Endothelial cell of umbilical vein (primary cell): ENCODE data around the gene R3HDML. TPM values are rescaled to one million over a fixed set of nuclear protein-coding genes. Genes with fewer than 3 reads are reported as not detected.

Experiments
- BruUV-seq: library from RNA; stranded (reverse); fragments of 400-500 nt; replicated peaks from 2 replicates; lab custom pipeline; 2021; lab: Mats Ljungman, UMichigan
- CTCF ChIA-PET: fragments of 300-600, 350-600 bp; sonication (Branson Sonifier 250); formaldehyde crosslinking; loops from one replicate; lab custom pipeline; 2021; ENCODE audit warnings: antibody characterized with exemption, inconsistent platforms; lab: Charles Lee
- POLR2A ChIA-PET: fragments of 300-600, 350-600 bp; sonication (Branson Sonifier 250); formaldehyde crosslinking; loops from one replicate; lab custom pipeline; 2021; ENCODE audit warnings: antibody characterized with exemption, inconsistent platforms; lab: Charles Lee
- DNase-seq: peaks from one replicate; pipeline ENCODE4 v3.0.0-alpha.2; 2011; ENCODE audit warnings: low read depth, low spot score
- FAIRE-seq: peaks from 2 replicates; lab custom pipeline; 2011; peaks lifted over from hg19 to GRCh38; lab: Jason Lieb, UNC
- H2AFZ ChIP-seq: 2 replicates; pipeline ENCODE4 v1.6.0; 2012; ENCODE audit warnings: low read depth, low read length, control low read depth, inconsistent platforms
- H3K27ac ChIP-seq: 2 replicates; pipeline ENCODE4 v1.5.1; 2011; ENCODE audit warnings: low read depth, mild to moderate bottlenecking, control low read depth, low read length, moderate library complexity; ENCODE audit not compliant: insufficient read depth
- H3K27me3 ChIP-seq, 2 experiments: 2 replicates each; pipeline versions ENCODE4 v1.6.0 to v1.6.1; 2011; ENCODE audit warnings: low read length in 2 of 2, mixed read lengths in 1 of 2; ENCODE audit not compliant: control insufficient read depth in 2 of 2, insufficient read depth in 2 of 2
- H3K36me3 ChIP-seq, 2 experiments: 2 replicates in 1 of 2; 3 replicates in 1 of 2; pipeline ENCODE4 v1.5.1; 2011; ENCODE audit warnings: low read length in 2 of 2, mild to moderate bottlenecking in 1 of 2, moderate library complexity in 1 of 2; ENCODE audit not compliant: control insufficient read depth in 2 of 2, insufficient read depth in 2 of 2; ENCODE audit errors: extremely low read depth in 1 of 2
- H3K4me1 ChIP-seq: 3 replicates; pipeline ENCODE4 v1.5.1; 2011; ENCODE audit warnings: mild to moderate bottlenecking, low read length; ENCODE audit not compliant: control insufficient read depth, insufficient read depth; ENCODE audit errors: extremely low read depth
- H3K4me2 ChIP-seq: 2 replicates; pipeline ENCODE4 v1.6.1; 2011; ENCODE audit warnings: low read length, control low read depth, mixed read lengths; ENCODE audit not compliant: insufficient read depth
- H3K4me3 ChIP-seq, 3 experiments: fragments of 200-600 bp in 1 of 3; sonication (generic), shearing (Covaris generic) in 1 of 3; replicated peaks in 1 of 3; 2 replicates each; pipeline ENCODE4 v1.5.1; 2011 to 2016; ENCODE audit warnings: control low read depth in 3 of 3, low read length in 3 of 3, mild to moderate bottlenecking in 2 of 3, inconsistent platforms in 1 of 3, low read depth in 1 of 3, moderate library complexity in 1 of 3; ENCODE audit not compliant: insufficient read depth in 1 of 3
- H3K79me2 ChIP-seq: 2 replicates; pipeline ENCODE4 v1.6.0; 2012; ENCODE audit warnings: low read length, inconsistent platforms; ENCODE audit not compliant: control insufficient read depth, insufficient read depth
- H3K9ac ChIP-seq: replicated peaks from 2 replicates; pipeline ENCODE3; 2011; ENCODE audit warnings: low read length, control low read depth; ENCODE audit not compliant: insufficient read depth; ENCODE audit errors: extremely low read depth
- H3K9me1 ChIP-seq: replicated peaks from 3 replicates; pipeline ENCODE4 v1.6.0; 2011; ENCODE audit warnings: mild to moderate bottlenecking, low read length; ENCODE audit not compliant: control insufficient read depth, insufficient read depth; ENCODE audit errors: extremely low read depth
- H3K9me3 ChIP-seq: replicated peaks from 2 replicates; pipeline ENCODE4 v1.5.1; 2012; ENCODE audit warnings: low read length, inconsistent platforms; ENCODE audit not compliant: control insufficient read depth, insufficient read depth
- H4K20me1 ChIP-seq: replicated peaks from 2 replicates; pipeline ENCODE3; 2011; ENCODE audit warnings: mild to moderate bottlenecking, low read length; ENCODE audit not compliant: control insufficient read depth, insufficient read depth; ENCODE audit errors: extremely low read depth
- CTCF ChIP-seq, 2 donors: IDR thresholded peaks; 1 replicate in 1 of 2; 2 replicates in 1 of 2; pipeline ENCODE4 v1.5.1; 2011; ENCODE audit warnings: low read length in 2 of 2, mild to moderate bottlenecking in 2 of 2, moderate library complexity in 2 of 2, control low read depth in 1 of 2, inconsistent platforms in 1 of 2, low read depth in 1 of 2; ENCODE audit not compliant: insufficient read depth in 1 of 2; ENCODE audit errors: extremely low read depth in 1 of 2
- EZH2 ChIP-seq: IDR thresholded peaks from 2 replicates; pipeline ENCODE4 v1.6.1; 2012; ENCODE audit warnings: borderline replicate concordance, low read depth, mild to moderate bottlenecking, moderate library complexity, low read length, inconsistent platforms; ENCODE audit not compliant: severe bottlenecking
- FOS ChIP-seq: IDR thresholded peaks from 2 replicates; pipeline ENCODE4 v1.6.1; 2011; ENCODE audit warnings: mild to moderate bottlenecking, low read length, moderate library complexity, borderline replicate concordance; ENCODE audit not compliant: insufficient read depth
- GATA2 ChIP-seq: IDR thresholded peaks from 2 replicates; pipeline ENCODE4 v1.7.0; 2011; ENCODE audit warnings: low read depth, mild to moderate bottlenecking, moderate library complexity, mixed read lengths, low read length; ENCODE audit not compliant: insufficient read length, insufficient read depth
- JUN ChIP-seq: IDR thresholded peaks from 2 replicates; pipeline ENCODE4 v1.6.1; 2011; ENCODE audit warnings: borderline replicate concordance, low read depth; ENCODE audit not compliant: insufficient read length, insufficient read depth
- MYC ChIP-seq: IDR thresholded peaks from one replicate; pipeline ENCODE4 v1.6.1; 2011; ENCODE audit warnings: mild to moderate bottlenecking, low read depth, low read length
- POLR2A ChIP-seq: IDR thresholded peaks from 2 replicates; pipeline ENCODE4 v1.6.1; 2012; ENCODE audit warnings: low read depth, mild to moderate bottlenecking, control low read depth, low read length
- POLR2AphosphoS5 ChIP-seq: IDR thresholded peaks from 2 replicates; pipeline ENCODE4 v1.6.1; 2012; ENCODE audit warnings: low read depth, mild to moderate bottlenecking, control low read depth, low read length, moderate library complexity; ENCODE audit not compliant: insufficient read depth
- dilution Hi-C: fragments of 300-500 bp; cut with MboI; formaldehyde crosslinking; loops from one replicate; pipeline ENCODE4 v1.15.0; 2019; ENCODE audit warnings: low sequenced_read_pairs; ENCODE audit not compliant: extremely low pct_ligation_motif_present
- intact Hi-C: fragments of 100-400 bp; cut with micrococcal nuclease; formaldehyde crosslinking; loops from one replicate; pipeline ENCODE4 v1.10.0; 2022
- polyA plus RNA-seq, 4 experiments: library from polyadenylated mRNA; depleted of rRNA in 3 of 4; stranded (reverse) in 3 of 4; unstranded in 1 of 4; fragments of >200 nt; gene quantifications; 2 replicates each; pipeline versions ENCODE4 v1.2.1 to v1.2.3, GENCODE V29; 2011 to 2012; ENCODE audit warnings: missing spikeins in 1 of 4
- total RNA-seq: library from RNA; stranded (reverse); gene quantifications from 2 replicates; pipeline ENCODE4 v1.2.3, GENCODE V29; 2021
- TF ChIP-seq, protein P1 (sequence below): IDR thresholded peaks from 2 replicates; pipeline ENCODE4 v1.6.1; 2011; ENCODE audit not compliant: insufficient read depth, insufficient read length

The R3HDML gene
- total and polyA plus RNA-seq, 2 donors (not counting 3 experiments of a cell fraction or from before 2014, with no cell fraction given): not detected

DNA sequence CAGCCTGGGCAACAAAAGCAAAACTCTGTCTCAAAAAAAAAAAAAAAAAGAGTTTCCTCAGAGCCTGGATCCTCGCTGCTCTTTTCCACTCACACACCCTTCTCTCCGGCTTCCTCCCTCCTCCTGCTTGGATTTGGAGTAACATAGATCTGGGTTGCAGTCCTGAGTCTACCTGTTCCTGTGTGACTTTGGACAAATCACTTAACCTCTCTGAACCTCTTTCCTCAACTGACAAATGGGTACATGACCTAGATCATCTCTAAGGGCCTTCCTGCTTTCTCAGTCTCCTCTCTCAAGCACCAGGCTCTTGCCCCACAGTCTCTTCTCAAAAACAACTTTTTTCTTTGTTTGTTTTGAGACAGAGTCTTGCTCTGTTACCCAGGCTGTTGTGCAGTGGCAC, 5.6 kb upstream of the R3HDML start:
- BruUV-seq: no TSS peak
- no peaks in the 10 kb centered on the region for H3K79me2 ChIP-seq
- no peak overlapping the region for H2AFZ ChIP-seq
- dilution Hi-C loops: no loop called here
- TF ChIP-seq GATA2 (no peak), FOS (no peak), MYC (no peak), POLR2AphosphoS5 (no peak), JUN (no peak), EZH2 (no peak), CTCF (IDR thresholded peaks at IDR 0.05; ENCODE audit: extremely low read depth in 1 of 2, insufficient read depth in 1 of 2, low read depth in 1 of 2, low read length in 2 of 2) (no peak), POLR2A (no peak)
- TF ChIP-seq, protein P1, sequence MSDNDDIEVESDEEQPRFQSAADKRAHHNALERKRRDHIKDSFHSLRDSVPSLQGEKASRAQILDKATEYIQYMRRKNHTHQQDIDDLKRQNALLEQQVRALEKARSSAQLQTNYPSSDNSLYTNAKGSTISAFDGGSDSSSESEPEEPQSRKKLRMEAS: no peak
- H3K4me2 ChIP-seq: no peak overlapping the region
- ChIA-PET CTCF (interaction anchor here (0.9 to 1.0 kb wide), 2 partner anchors 114 to 215 kb away, joined by 3 read pairs; no protein-coding TSS in a partner anchor), POLR2A (no interaction called here)
- H3K9me1 ChIP-seq: no peaks in the 10 kb centered on the region
- FAIRE-seq: no peak
- H3K9me3 ChIP-seq: no peaks in the 10 kb centered on the region
- H3K27ac ChIP-seq: no peak overlapping the region
- no peak overlapping the region for H3K9ac ChIP-seq
- intact Hi-C loops: no loop called here
- H3K4me1 ChIP-seq: no peaks in the 10 kb centered on the region
- no peaks in the 10 kb centered on the region for H4K20me1 ChIP-seq
- no peak overlapping the region for H3K4me3 ChIP-seq
- peaks cover 0 to 5% of the 10 kb centered on the region in 2 experiments for H3K27me3 ChIP-seq
- no peak for DNase-seq
- H3K36me3 ChIP-seq: no peaks in the 10 kb centered on the region
